Measurements from ENCODE around the gene PAX8. TPM values are rescaled to one million over a fixed set of nuclear protein-coding genes. Genes with fewer than 3 reads are reported as not detected.

The PAX8 gene
- total and polyA plus RNA-seq, 10 of the 15 experiments (the other 5 are each of a cell fraction or from before 2014, with no cell fraction given) = 0.16 to 2.5 (median 0.97) TPM

GRCh38 chr2:113228991-113229716, 49.6 kb downstream of the PAX8 start:
- ChIA-PET RAD21 (ENCODE audit: unreplicated experiment) (interaction anchor here (1.1 kb wide), 1 partner anchor 55 kb away, joined by 3 read pairs; the partner anchor contains the start of gene PSD4), POLR2A (no interaction called here), CTCF (no interaction called here), SMC1A (ENCODE audit: uncharacterized antibody, unreplicated experiment) (interaction anchor here (2.0 kb wide), 1 partner anchor 91 kb away, joined by 8 read pairs; no protein-coding TSS in a partner anchor)
- H3K4me1 ChIP-seq (ENCODE audit: control insufficient read depth, insufficient read depth, low read length) = no peaks in the 10 kb centered on the region
- in situ Hi-C loops (cut with MboI) = no loop called here
- H3K27ac ChIP-seq (ENCODE audit: control insufficient read depth, insufficient read depth) = no peak overlapping the region
- ATAC-seq (no peak), FAIRE-seq (no peak), DNase-seq (ENCODE audit: low read depth, low spot score) (no peak)
- no peak overlapping the region for H3K4me2 ChIP-seq (ENCODE audit: control insufficient read depth, insufficient read depth)
- 45% methylated on average over 3 of the region's 3 CpGs for WGBS (ENCODE audit: insufficient coverage, insufficient replicate concordance, low lambda C conversion rate, missing lambda C conversion rate)
- no peak overlapping the region for H2AFZ ChIP-seq (ENCODE audit: control insufficient read depth, low read depth, low read length)
- H3K4me3 ChIP-seq = no peak overlapping the region
- H4K20me1 ChIP-seq (ENCODE audit: control insufficient read depth, insufficient read depth) = no peaks in the 10 kb centered on the region
- no peaks in the 10 kb centered on the region for H3K9me3 ChIP-seq (replicated peaks; ENCODE audit: control insufficient read depth, insufficient read depth, low read length)
- TF ChIP-seq EGR1 (IDR thresholded peaks at IDR 0.05; ENCODE audit: borderline replicate concordance in 1 of 2, low read depth in 2 of 2, low read length in 2 of 2) (no peak), ZNF217 (IDR thresholded peaks at IDR 0.05) (no peak), SMARCA5 (IDR thresholded peaks at IDR 0.05) (no peak), SMAD1 (IDR thresholded peaks at IDR 0.05; ENCODE audit: low read depth, partially characterized antibody) (no peak), ESRRA (IDR thresholded peaks at IDR 0.05; ENCODE audit: low read length) (no peak), HSF1 (IDR thresholded peaks at IDR 0.05; ENCODE audit: low read depth, low read length) (no peak)
- no peaks in the 10 kb centered on the region; a peak in 2 of 4 replicates for H3K27me3 ChIP-seq (replicated peaks in 1 of 2; ENCODE audit: control insufficient read depth in 2 of 2, insufficient read depth in 2 of 2, low read length in 1 of 2)
- H3K36me3 ChIP-seq (ENCODE audit: control insufficient read depth in 2 of 2, insufficient read depth in 2 of 2, low read length in 1 of 2) = no peaks in the 10 kb centered on the region
- no peaks in the 10 kb centered on the region for H3K79me2 ChIP-seq (ENCODE audit: control insufficient read depth, insufficient read depth, low read length)
- no peak overlapping the region for H3K9ac ChIP-seq (ENCODE audit: control insufficient read depth, insufficient read depth, low read length)
- no TSS peak for BruUV-seq (replicated peaks)
- intact Hi-C loops (cut with micrococcal nuclease; ENCODE audit: unreplicated experiment) = no loop called here

Measured in GM12878 (cell line).